Activated effector memory CD4-positive, alpha-beta T cell treated with anti-CD3 and anti-CD28 coated beads, Interleukin-2, amount 50 U/mL, for 16 hours (primary cell): Measurements from ENCODE around the gene SCAPER.
"Not testable (repeated sequence)": the region's sequence is repeated elsewhere in the genome, so short reads cannot be mapped to it uniquely, and the experiment has no call there.

ENCODE experiments used
- DNase-seq: peaks from one replicate; pipeline ENCODE4 v3.0.0-alpha.2; 2020

Gene SCAPER

DNA sequence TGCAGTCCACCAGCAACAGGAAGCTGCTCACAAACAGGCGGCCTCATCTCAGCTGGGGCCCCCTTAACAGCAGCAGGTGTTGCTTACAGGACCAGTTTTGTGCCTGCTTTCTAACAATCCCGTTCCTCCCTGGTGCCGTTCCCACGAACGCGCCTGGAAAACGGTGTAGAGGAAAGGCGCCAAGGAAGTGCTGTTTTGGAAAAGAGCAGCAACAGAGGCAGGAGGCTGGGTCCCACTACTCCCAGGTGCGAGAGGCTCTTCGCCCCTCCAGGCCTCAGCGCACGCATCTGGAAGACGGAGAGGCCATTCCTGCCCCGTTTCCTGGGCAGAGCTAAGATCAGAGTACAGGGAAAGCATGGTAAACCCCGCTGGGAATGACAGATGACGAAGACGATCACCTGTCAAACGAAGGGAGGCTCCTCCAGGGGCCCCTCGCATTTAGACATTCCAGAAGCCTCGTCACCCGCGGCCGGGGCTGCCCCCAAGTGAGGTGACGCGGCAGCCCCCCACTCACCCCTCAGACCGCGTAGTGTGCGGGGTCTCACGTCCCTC is 603 bp downstream of the SCAPER start:
- DNase-seq: peak; percentile 63

DNA sequence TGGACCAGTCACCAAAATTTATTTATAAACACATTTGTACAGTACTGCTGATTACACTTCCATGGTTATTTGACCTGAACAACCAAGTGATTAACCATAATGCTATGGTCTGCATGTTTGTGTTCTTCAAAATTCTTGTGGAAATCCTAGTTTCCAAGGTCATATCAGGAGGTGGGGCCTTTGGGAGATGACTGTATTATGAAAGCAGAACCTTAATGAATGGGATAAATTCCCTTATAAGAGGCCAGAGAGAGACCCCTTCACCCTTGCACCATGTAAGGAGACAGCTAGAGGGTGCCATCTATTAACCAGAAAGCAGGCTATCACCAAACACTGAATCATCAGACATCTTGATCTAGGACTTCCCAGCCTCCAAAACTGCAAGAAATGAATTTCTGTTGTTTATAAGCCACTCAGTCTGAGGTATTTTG is 1.9 kb downstream of the SCAPER start:
- DNase-seq: no peak

DNA sequence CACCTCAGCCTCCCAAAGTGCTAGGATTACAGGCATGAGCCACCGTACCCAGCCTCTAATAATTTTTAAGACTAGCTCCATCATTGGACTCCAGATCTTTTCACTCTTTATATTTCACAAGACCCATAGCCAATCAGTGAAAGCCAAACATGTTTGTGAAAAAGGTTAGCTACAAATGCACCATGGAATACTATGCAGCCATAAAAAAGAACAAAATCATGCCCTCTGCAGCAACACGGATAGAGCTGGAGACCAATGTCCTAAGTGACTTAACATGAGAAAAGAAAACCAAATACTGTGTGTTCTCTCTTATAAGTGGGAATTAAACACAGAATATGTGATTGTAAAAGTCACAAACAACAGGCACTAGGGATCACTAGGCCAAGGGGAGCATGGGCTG is 3.2 kb downstream of the SCAPER start:
- no peak for DNase-seq

DNA sequence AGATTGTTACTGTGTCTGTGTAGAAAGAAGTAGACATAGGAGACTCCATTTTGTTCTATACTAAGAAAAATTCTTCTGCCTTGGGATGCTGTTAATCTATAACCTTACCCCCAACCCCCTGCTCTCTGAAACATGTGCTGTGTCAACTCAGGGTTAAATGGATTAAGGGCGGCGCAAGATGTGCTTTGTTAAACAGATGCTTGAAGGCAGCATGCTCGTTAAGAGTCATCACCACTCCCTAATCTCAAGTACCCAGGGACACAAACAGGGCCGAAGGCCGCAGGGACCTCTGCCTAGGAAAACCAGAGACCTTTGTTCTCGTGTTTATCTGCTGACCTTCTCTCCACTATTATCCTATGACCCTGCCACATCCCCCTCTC is 5.2 kb downstream of the SCAPER start:
- DNase-seq: not testable (repeated sequence)

DNA sequence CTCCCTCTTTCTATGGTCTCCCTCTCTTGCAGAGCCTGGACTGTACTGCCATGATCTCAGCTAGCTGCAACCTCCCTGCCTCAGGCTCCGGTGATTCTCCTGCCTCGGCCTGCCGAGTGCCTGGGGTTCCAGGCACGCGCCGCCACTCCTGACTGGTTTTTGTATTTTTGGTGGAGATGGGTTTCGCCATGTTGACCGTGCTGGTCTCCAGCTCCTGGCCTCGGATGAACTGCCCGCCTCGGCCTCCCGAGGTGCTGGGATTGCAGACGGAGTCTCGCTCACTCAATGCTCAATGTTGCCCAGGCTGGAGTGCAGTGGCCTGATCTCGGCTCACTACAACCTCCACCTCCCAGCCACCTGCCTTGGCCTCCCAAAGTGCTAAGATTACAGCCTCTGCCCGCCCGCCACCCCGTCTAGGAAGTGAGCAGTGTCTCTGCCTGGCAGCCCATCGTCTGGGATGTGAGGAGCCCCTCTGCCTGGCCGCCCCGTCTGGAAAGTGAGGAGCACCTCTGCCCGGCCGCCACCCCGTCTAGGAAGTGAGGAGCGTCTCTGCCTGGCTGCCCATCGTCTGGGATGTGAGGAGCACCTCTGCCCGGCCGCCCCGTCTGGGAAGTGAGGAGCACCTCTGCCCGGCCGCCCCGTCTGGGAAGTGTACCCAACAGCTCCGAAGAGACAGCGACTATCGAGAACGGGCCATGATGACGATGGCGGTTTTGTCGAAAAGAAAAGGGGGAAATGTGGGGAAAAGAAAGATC is 5.8 kb downstream of the SCAPER start:
- DNase-seq: not testable (repeated sequence)

DNA sequence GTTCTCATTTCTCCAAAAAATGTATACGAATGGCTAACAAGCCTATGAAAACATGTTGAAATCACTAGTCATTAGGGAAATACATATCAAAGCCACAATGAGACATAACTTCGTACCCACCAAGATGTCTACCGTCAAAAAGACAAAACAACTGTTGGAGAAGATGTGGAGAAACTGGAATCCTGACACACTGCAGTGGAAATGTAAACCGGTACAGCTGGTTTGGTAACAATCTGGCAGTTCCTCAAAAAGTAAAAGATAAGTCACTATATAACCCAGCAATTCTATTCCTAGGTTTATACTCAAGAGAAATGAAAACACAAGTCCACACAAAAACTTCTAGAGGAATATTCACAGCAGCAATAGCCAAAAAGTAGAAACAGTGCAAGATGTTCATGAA is 7.0 kb downstream of the SCAPER start:
- DNase-seq: no peak

DNA sequence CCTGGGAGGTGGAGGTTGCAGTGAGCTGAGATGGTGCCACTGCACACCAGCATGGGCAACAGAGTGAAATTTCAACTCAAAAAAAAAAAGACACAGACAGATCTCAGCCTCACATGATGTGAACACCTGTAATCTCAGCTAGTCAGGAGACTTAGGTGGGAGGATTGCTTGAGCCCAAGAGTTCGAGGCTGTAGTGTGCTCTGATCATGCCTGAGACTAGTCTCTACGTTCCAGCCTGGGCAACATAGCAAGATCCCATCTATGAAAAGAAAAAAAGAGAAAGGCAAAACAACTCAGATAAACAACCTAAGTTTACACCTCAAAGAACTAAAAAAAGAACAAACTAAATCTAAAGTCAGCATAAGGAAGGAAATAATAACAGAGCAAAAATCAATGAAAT is 11.0 kb downstream of the SCAPER start:
- no peak for DNase-seq

DNA sequence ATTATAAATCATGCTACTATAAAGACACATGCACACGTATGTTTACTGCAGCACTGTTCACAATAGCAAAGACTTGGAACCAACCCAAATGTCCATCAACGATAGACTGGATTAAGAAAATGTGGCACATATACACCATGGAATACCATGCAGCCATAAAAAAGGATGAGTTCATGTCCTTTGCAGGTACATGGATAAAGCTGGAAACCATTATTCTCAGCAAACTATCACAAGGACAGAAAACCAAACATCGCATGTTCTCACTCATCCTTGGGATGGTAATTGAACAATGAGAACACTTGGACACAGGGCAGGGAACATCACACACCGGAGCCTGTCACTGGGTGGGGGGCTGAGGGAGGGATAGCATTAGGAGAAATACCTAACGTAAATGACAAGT is 12.3 kb downstream of the SCAPER start:
- not testable (repeated sequence) for DNase-seq

DNA sequence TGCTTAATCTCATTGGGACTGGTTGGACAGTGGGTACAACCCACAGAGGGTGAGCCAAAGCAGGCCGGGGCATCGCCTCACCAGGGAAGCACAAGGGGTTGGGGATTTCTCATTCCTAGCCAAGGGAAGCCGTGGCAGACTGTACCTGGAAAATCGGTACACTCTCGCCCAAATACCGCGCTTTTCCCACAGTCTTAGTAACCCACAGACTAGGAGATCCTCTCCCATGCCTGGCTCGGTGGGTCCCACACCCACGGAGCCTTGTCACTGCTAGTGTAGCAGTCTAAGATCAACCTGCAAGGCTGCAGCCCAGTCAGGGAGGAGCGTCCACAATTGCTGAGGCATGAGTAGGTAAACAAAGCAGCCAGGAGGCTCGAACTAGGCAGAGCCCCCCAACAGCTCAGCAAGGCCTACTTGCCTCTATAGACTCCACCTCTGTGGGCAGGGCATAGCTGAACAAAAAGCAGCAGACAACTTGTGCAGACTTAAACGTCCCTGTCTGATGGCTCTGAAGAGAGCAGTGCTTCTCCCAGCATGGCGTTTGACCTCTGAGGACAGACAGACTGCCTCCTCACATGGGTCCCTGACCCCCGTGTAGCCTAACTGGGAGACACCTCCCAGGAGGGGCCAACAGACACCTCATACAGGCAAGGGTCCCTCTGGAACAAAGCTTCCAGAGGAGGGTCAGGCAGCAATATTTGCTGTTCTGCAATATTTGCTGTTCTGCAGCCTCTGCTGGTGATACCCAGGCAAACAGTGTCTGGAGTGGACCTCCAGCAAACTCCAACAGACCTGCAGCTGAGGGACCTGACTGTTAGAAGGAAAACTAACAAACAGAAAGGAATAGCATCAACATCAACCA is 17.6 kb downstream of the SCAPER start:
- not testable (repeated sequence) for DNase-seq

DNA sequence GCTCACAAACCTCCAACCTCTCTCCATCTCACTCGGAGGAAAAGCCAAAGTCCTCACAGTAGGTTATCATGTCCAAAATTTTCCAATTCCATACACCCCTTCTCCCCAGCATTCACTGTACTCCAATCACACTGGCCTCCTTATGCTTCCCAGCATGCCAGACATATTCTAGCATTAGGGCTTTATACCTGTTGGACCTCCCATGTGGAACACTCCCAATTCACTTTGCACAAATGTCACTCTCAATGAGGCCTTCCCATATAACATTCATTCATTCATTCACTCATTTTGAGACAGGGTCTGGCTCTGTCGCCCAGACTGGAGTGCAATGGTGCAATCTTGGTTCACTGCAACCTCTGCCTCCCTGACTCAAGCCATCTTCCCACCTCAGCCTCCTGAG is 19.9 kb downstream of the SCAPER start:
- no peak for DNase-seq

DNA sequence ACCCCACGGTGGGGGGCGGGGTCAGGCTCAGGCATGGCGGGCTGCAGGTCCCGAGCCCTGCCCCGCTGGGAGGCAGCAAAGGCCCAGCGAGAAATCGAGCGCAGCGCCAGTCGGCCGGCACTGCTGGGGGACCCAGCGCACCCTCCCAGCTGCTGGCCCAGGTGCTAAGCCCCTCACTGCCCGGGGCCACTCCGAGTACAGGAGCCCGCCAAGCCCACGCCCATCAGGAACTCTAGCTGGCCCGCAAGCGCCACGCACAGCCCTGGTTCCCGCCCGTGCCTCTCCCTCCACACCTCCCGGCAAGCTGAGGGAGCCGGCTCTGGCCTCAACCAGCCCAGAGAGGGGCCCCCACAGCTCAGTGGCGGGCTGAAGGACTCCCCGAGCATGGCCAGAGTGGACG is 29.2 kb downstream of the SCAPER start:
- DNase-seq: no peak

DNA sequence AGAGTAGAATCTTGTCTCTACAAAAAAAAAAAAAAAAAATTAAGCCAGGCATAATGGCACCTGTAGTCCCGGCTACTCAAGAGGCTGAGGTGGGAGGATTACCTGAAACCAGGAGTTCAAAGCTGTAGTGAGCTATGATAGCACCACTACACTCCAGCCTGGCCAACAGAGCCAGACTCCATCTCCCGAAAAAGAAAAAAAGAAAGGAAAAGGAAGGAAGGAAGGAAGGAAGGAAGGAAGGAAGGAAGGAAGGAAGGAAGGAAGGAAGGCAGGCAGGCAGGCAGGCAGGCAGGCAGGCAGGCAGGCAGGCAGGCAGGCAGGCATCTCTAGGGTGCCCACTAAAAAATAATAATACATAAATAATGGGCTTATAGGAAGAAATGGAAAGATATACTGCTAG is 32.1 kb downstream of the SCAPER start:
- not testable (repeated sequence) for DNase-seq

DNA sequence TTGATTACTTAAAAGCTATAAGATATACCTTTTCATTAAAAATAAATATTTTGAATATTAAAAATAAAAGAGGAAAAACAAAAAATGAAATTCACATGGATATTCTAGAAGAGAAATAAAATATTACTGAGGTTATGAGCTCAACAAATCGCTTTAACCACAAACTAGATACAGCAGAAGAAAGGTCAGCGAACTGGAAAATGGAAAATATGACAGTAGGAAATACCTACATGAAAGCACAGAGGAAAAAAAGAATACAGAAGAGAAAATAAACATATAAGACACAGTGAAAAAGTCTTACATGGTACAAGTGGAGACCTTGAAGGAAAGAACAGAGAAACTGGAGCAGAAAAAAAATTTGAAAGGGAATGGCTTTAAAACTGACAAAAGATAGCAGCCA is 33.2 kb downstream of the SCAPER start:
- DNase-seq: no peak

DNA sequence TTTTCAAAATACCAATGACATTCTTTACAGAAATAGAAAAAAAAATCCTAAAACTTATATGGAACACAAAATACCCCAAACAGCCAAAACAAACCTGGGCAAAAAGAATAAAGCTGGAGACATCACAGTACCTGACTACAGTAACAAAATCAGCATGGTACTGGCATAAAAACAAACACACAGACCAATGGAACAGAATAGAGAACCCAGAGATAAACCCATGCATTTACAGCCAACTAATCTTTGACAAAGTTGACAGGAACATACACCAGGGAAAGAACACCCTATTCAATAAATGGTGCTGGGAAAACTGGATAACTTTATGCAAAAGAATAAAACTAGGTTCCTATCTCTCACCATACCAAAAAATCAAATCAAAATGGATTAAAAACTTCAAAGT is 36.4 kb downstream of the SCAPER start:
- DNase-seq: no peak

DNA sequence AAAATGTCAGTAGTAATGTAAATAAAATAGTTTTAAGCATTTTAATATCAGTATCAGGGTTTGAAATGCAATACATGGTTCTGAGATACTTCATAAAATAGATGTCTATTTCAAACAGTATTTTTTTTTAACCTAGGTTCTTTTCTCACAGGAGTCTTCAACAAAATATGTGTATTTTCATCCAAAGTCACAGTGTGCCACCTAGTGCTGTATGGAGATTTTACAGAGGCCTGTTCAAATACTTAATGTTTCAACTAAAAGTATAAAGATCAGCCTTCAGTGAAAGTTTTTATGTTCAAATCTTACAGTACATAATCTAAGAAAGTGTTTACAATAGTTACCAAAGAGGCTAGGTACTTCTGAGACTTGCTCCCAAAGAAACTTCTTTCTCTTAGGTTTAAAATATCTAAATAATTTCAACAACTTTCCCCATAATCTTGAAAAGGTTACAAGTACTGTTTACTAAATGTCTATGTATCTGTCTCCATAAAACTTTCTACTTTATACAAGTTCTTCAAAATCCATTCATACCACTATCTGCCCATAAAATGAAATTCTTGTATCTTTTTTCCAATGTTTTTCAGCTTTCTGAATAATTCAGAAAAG is 38.3 kb downstream of the SCAPER start:
- no peak for DNase-seq

DNA sequence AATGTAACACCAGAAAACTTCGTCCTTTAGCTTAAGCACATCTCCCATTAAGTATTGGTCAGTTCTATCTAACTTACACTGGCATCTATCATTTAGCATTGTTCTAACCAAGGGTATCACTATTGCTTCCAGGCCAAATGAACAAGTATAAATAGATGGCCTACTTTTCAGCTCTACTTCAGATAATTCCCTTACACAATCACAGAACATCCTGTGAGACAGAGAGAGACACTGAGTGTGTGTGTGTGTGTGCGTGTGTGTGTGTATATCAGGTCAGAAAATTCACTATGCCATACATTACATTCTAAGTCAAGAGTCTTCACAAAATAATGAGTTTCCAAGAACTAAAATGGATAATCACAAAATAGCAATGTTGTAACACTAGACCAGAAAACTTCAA is 39.1 kb downstream of the SCAPER start:
- DNase-seq: no peak

DNA sequence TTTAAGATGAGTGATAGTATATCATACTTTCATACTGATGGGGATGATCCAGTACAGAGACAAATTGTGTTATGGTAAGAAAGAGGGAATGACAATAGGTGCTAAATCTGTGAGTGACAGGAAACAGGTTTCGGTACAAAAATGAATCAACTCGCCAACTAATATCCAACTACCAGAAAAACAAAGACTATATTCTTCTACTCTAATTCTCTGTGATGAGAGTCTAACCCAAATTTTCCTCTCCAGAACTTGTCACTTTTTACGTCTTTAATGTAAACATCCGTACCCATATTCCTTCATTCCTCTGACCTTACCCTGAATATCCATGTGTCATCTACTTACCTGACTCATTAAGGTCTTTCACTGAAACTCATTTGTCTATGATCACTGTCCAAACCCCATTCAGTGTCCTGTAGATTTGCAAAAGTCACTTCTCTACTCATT is 39.6 kb downstream of the SCAPER start:
- no peak for DNase-seq

DNA sequence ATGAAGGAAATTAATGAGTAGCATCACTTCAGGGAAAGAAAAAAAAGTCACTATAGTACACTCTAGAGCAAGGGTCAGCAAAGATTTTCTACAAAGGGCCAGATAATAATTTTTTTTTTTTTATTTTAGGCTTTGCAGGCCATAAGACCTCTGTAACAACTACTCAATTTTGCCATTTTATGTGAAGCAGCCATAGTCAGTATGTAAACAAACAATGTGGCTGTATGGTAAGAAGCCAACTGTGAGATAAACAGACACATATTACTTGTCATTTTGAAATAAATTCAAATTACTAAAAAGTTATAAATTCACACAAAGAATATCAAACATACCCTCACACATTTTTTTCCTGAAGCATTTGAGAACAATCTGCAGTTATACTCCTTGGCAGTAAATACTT is 40.6 kb downstream of the SCAPER start:
- DNase-seq: no peak

DNA sequence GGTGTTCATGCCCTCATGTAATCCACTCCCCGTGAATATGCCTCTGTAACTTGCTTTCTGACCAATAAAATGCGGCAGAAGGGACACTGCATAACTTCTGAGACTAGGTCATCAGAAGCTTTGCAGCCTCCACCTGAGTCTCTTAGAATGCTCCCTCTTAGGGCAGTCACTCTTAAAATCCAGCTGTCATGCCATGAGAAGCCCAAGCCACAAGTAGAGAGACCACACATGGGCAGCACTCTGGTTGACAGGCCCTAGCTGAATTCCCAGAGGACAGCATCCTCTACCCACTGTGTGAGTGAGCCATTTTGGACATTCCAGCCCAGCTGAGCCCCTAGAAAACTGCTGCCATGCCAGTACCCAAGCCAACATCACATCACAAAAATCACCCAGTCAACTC is 41.4 kb downstream of the SCAPER start:
- DNase-seq: no peak

DNA sequence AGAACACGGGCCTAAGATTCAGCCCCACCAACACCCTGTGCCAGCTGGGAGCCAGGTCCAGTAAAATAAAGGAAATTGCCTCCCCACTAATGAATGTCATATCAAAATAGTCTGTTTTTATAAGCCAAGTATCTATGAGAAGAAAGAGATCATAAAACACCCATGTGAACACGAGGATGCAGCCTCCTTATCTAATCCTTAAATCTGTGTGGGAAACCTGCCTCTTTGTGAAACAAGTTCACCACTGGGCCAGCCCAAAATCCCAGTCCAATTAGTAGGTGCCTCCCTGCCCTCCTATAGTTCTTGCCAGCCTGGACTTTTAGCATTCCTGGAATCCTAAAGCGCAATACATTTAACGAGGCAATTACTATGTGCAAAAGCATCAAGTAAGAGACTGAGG is 42.0 kb downstream of the SCAPER start:
- no peak for DNase-seq

DNA sequence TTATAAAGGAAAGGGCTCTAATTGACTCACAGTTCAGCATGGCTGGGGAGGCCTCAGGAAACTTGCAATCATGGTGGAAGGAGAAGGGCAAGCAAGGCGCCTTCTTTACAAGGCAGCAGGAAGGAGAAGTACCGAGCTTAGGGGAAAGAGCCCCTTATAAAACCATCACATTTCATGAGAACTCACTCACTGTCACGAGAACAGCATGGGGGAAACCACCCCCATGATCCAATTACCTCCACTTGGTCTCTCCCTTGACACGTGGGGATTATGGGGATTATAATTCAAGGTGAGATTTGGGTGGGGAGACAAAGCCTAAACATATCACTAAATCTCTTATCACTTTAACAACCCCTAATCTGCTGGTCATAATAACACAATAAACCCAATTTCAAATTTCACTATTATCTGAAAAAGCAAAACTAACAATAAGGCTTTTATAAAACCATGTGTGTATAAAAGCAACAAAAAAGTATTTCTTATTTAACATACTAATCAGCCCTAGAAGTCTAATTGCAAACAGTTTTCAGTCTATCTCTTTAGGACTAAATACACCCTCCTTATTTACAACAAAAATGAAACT is 43.2 kb downstream of the SCAPER start:
- no peak for DNase-seq

DNA sequence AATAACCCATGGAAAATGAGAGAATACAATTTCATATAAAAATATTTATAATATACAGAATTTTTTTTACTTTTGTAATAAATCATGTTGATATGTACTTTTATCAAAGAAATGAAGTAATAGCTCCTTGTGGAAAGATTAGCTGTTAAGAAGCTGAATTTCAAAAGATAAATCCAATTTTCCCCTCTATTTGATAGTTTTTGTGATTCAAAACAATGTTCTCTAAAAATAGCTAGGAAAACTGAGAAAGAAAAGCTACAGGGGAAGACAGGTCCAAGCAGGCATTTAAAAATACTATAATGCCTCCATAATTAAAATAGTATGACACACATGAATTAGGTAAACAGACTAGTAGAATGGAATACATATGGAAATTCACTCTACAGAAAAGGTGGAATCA is 44.9 kb downstream of the SCAPER start:
- DNase-seq: no peak

DNA sequence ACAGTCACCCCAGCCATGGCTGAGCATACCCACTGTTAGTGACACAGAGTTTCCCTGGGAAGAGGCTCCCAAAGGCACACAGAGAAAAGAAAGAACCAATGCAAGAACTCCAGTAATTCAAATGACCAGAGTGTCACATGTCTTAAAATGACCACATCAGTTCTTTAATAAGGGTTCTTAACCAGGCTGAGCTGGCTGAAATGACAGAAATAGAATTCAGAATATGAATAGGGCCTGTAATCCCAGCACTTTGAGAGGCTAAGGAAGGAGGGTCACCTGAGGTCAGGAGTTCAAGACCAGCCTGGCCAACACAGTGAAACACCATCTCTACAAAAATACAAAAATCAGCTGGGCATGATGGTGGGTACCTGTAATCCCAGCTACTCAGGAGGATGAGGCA is 54.8 kb downstream of the SCAPER start:
- not testable (repeated sequence) for DNase-seq
